ENCODE results near the gene DGKE. TPM values are rescaled to one million over a fixed set of nuclear protein-coding genes. Genes with fewer than 3 reads are reported as not detected.
A peak's percentile ranks its signal among the peaks of the same experiment; 100 is the strongest.

DGKE gene
- total RNA-seq, 4 donors from 2014 or later, result 14.4 to 31.2 (median 23.1) TPM

GRCh38 chr17:56913867-56914580, 80.1 kb downstream of the DGKE start, which contains the start of gene TRIM25:
Gene TRIM25, minus strand, starts transcription at chr17:56914049. Its CDS starts 61 bp downstream, at chr17:56913988.
- intact Hi-C loops (cut with DNase I; ENCODE audit: low total_unique reads), result no loop called here
- H3K4me3 ChIP-seq, result peak within 1 kb of the TSS; percentile 89
- H3K4me1 ChIP-seq, result no peaks in the 10 kb centered on the region
- no peak for TF ChIP-seq CTCF (IDR thresholded peaks at IDR 0.05)
- peak; percentile 89 to 97 for TF ChIP-seq POLR2A (IDR thresholded peaks at IDR 0.05)
- DNase-seq, result peak; percentile 87 to 94
- no peaks in the 10 kb centered on the region for H3K36me3 ChIP-seq
- H3K27me3 ChIP-seq, result no peaks in the 10 kb centered on the region
- peak within 1 kb of the TSS; percentile 89 to 90 for H3K27ac ChIP-seq
- peaks cover 0 to 3% of the 10 kb centered on the region in 2 donors for H3K9me3 ChIP-seq

GRCh38 chr17:56914581-56915273, 80.8 kb downstream of the DGKE start:
- intact Hi-C loops (cut with DNase I; ENCODE audit: low total_unique reads), result no loop called here
- Histone ChIP-seq H3K4me1 (no peaks in the 10 kb centered on the region), H3K27me3 (no peaks in the 10 kb centered on the region), H3K9me3 (peaks cover 0 to 3% of the 10 kb centered on the region in 2 donors), H3K36me3 (no peaks in the 10 kb centered on the region), H3K4me3 (peak overlapping the region; percentile 89), H3K27ac (peak overlapping the region; percentile 89 to 90)
- no peak for DNase-seq
- TF ChIP-seq POLR2A (IDR thresholded peaks at IDR 0.05) (no peak), CTCF (IDR thresholded peaks at IDR 0.05) (no peak)

GRCh38 chr17:56917559-56918296, 83.8 kb downstream of the DGKE start:
- Histone ChIP-seq H3K9me3 (peaks cover 0 to 3% of the 10 kb centered on the region in 2 donors), H3K36me3 (no peaks in the 10 kb centered on the region), H3K27ac (no peak overlapping the region), H3K4me3 (no peak overlapping the region), H3K4me1 (no peaks in the 10 kb centered on the region), H3K27me3 (no peaks in the 10 kb centered on the region)
- TF ChIP-seq CTCF (IDR thresholded peaks at IDR 0.05), result no peak
- TF ChIP-seq POLR2A (IDR thresholded peaks at IDR 0.05), result no peak
- no peak for DNase-seq
- intact Hi-C loops (cut with DNase I; ENCODE audit: low total_unique reads), result no loop called here

- Histone ChIP-seq H3K4me1 (no peaks in the 10 kb centered on the region), H3K36me3 (no peaks in the 10 kb centered on the region), H3K27ac (no peak overlapping the region), H3K9me3 (peaks cover 0 to 3% of the 10 kb centered on the region in 2 donors), H3K4me3 (no peak overlapping the region), H3K27me3 (no peaks in the 10 kb centered on the region)
- no peak for DNase-seq
- TF ChIP-seq CTCF (IDR thresholded peaks at IDR 0.05) (no peak), POLR2A (IDR thresholded peaks at IDR 0.05) (no peak)
- intact Hi-C loops (cut with DNase I; ENCODE audit: low total_unique reads), result no loop called here
Measured at GRCh38 chr17:56918916-56919315, 85.0 kb downstream of the DGKE start.

MicroRNAs within 50 kb of the gene (microRNA counts, 767-probe panel; counts per million panel counts)
- 0 counts per million in 2 donors for microRNA hsa-miR-3614-5p

Small RNAs within 50 kb of the gene (small RNA-seq; reads per million reads assigned to genes)
- gene AC015912.2 (not detected), gene RNU6-1158P (not detected)

Other genes with a start within 250 kb of the DGKE start
- gene NOG, start 240.5 kb upstream of the DGKE start, total RNA-seq, result 1 to 10 TPM in 1 of 4 donors, under 1 TPM in 1, not detected in 2; 0.21 to 2.6 TPM
- 10 to 100 TPM in 1 of 4 donors, 1 to 10 TPM in 2, not detected in 1; 1.4 to 27.4 (median 9.4) TPM for gene C17orf67, start 231 bp upstream of the DGKE start, total RNA-seq
- gene TRIM25, start 79.9 kb downstream of the DGKE start, total RNA-seq, result 10 to 100 TPM; 17.4 to 80.0 (median 35.0) TPM
- gene COIL, start 126.9 kb downstream of the DGKE start, total RNA-seq, result 10 to 100 TPM in 3 of 4 donors, 1 to 10 TPM in 1; 6.9 to 26.1 (median 14.3) TPM
- 10 to 100 TPM; 37.7 to 58.0 (median 48.2) TPM for gene SCPEP1, start 144.0 kb downstream of the DGKE start, total RNA-seq